WERI-Rb-1 (cell line): Measurements from ENCODE around the gene STK10.
A peak's percentile ranks its signal among the peaks of the same experiment; 100 is the strongest.

Experiments used
- DNase-seq: peaks from one replicate; pipeline ENCODE4 v3.0.0-alpha.2; 2020
- H3K27ac ChIP-seq: fragments of 250-450 bp; sonication (Bioruptor Pico); 2 replicates; pipeline ENCODE4 v1.5.1; 2020; ENCODE audit warnings: mild to moderate bottlenecking, moderate library complexity
- H3K27me3 ChIP-seq: fragments of 250-450 bp; sonication (Bioruptor Pico); 2 replicates; pipeline ENCODE4 v1.5.1; 2021; ENCODE audit warnings: mild to moderate bottlenecking, low read depth, moderate library complexity; ENCODE audit not compliant: insufficient read depth, severe bottlenecking
- H3K36me3 ChIP-seq: fragments of 250-450 bp; sonication (Bioruptor Pico); 2 replicates; pipeline ENCODE4 v1.5.1; 2020; ENCODE audit warnings: mild to moderate bottlenecking, moderate library complexity
- H3K4me3 ChIP-seq: 2 replicates; pipeline ENCODE4 v1.5.1; 2011; ENCODE audit warnings: low read depth, mild to moderate bottlenecking, control low read depth, low read length
- H3K9me3 ChIP-seq: fragments of 250-450 bp; sonication (Bioruptor Pico); 2 replicates; pipeline ENCODE4 v1.5.1; 2021; ENCODE audit warnings: mild to moderate bottlenecking, moderate library complexity; ENCODE audit not compliant: severe bottlenecking
- TF ChIP-seq, protein P1 (sequence below): IDR thresholded peaks from 2 replicates; pipeline ENCODE4 v1.5.1; 2011; ENCODE audit warnings: low read depth, mild to moderate bottlenecking, control low read depth, inconsistent platforms, low read length

The STK10 gene

DNA sequence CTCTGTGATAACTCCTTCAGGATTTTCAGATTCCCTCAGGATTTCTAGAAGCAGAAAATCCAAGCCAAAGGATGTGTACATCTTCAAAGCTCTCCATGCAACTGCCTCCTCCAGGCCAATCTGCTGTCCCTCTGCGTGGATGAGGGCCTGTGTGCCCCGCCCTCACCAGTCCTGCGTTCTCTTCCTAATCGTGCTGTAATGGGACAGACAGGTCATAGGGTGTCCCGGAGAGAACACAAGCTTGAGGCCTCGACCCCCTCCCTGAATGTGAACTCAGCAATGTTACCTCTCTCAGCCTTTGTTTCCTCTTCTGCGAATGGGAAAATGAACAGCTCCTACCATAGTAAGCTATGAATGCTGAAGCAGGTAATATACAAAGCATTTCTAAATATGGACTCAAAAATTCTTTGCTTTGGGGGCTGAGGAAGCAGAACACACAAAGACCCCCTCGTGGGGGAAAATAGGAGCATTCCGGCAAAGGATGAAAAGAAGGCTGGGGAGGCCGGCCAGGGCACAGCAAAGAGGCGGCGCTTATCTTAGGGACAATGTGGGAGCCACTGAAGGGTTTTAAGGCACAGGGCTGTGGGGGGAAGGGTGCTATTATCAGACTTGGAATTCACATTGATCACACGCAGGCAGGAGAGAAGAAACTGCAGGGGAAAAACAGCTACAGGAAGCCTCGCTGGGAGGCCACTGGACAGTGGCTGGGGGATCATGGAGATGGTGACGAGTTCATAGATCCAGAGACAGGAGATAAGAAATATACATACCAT, 124.4 kb downstream of the STK10 start:
- TF ChIP-seq, protein P1, sequence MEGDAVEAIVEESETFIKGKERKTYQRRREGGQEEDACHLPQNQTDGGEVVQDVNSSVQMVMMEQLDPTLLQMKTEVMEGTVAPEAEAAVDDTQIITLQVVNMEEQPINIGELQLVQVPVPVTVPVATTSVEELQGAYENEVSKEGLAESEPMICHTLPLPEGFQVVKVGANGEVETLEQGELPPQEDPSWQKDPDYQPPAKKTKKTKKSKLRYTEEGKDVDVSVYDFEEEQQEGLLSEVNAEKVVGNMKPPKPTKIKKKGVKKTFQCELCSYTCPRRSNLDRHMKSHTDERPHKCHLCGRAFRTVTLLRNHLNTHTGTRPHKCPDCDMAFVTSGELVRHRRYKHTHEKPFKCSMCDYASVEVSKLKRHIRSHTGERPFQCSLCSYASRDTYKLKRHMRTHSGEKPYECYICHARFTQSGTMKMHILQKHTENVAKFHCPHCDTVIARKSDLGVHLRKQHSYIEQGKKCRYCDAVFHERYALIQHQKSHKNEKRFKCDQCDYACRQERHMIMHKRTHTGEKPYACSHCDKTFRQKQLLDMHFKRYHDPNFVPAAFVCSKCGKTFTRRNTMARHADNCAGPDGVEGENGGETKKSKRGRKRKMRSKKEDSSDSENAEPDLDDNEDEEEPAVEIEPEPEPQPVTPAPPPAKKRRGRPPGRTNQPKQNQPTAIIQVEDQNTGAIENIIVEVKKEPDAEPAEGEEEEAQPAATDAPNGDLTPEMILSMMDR, result no peak
- Histone ChIP-seq H3K27me3 (no peaks in the 10 kb centered on the region), H3K27ac (no peak overlapping the region), H3K4me3 (no peak overlapping the region), H3K9me3 (no peaks in the 10 kb centered on the region), H3K36me3 (no peaks in the 10 kb centered on the region)
- DNase-seq, result no peak

- no peak overlapping the region for H3K27ac ChIP-seq
- H3K27me3 ChIP-seq, result no peaks in the 10 kb centered on the region
- TF ChIP-seq, protein P1, result peak; percentile 62
- no peaks in the 10 kb centered on the region for H3K36me3 ChIP-seq
- no peak for DNase-seq
- H3K9me3 ChIP-seq, result no peaks in the 10 kb centered on the region
- H3K4me3 ChIP-seq, result no peak overlapping the region
Measured at GRCh38 chr5:172059661-172060100, 128.3 kb downstream of the STK10 start.

DNA sequence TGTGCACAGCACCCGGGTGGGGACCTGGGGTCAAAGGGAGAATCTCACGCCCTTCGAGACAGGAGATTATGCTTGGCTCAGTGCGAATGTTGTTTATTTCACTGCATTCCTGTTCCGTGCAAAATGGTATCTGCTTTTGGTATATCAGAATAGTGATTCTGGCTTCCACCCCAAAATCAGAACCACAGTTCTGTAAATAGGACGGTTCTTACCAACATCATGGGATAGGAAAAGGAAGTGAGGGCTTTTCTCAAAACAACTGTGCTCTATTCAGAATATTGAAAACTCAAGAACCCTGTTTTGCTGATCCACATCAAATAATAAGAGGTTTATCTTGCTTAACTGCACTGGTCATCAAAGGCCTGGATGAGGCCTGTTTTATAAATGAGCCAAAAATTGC, 129.9 kb downstream of the STK10 start:
- Histone ChIP-seq H3K4me3 (no peak overlapping the region), H3K27ac (no peak overlapping the region), H3K27me3 (no peaks in the 10 kb centered on the region), H3K36me3 (no peaks in the 10 kb centered on the region), H3K9me3 (no peaks in the 10 kb centered on the region)
- TF ChIP-seq, protein P1, result no peak
- no peak for DNase-seq

DNA sequence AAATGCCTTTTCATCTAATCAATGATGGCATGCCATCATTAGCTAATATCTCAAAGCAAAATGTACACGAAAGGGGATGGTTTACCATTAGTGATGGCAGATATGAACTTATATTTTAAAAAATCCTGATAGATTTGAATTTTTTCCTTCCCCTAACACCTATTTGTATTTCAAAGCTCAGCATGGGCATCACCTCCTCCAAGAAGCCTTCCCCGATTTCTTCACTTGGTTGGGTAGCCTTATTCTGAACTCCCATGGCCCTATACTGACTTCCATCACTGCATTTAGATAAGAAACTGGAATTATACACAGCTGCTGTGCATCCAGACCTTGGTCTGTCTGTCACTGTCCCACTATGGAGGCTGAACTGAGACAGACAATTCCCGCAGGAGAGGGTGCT, 132.0 kb downstream of the STK10 start:
- Histone ChIP-seq H3K4me3 (no peak overlapping the region), H3K27ac (no peak overlapping the region), H3K27me3 (no peaks in the 10 kb centered on the region), H3K36me3 (no peaks in the 10 kb centered on the region), H3K9me3 (no peaks in the 10 kb centered on the region)
- DNase-seq, result no peak
- TF ChIP-seq, protein P1, result no peak

GRCh38 chr5:172055421-172055820, 132.6 kb downstream of the STK10 start:
- DNase-seq, result no peak
- H3K9me3 ChIP-seq, result no peaks in the 10 kb centered on the region
- no peak overlapping the region for H3K4me3 ChIP-seq
- H3K36me3 ChIP-seq, result no peaks in the 10 kb centered on the region
- TF ChIP-seq, protein P1, result no peak
- no peak overlapping the region for H3K27ac ChIP-seq
- H3K27me3 ChIP-seq, result no peaks in the 10 kb centered on the region
